RCC 7860 (cell line): Measurements from ENCODE around the gene GABRR2.

ENCODE experiments used
- DNase-seq: peaks from one replicate; pipeline ENCODE4 v3.0.0-alpha.2; 2015; ENCODE audit warnings: low spot score
- FAIRE-seq: peaks from 2 replicates; lab custom pipeline; 2012; peaks lifted over from hg19 to GRCh38; lab: Jason Lieb, UNC

GABRR2 gene

DNA sequence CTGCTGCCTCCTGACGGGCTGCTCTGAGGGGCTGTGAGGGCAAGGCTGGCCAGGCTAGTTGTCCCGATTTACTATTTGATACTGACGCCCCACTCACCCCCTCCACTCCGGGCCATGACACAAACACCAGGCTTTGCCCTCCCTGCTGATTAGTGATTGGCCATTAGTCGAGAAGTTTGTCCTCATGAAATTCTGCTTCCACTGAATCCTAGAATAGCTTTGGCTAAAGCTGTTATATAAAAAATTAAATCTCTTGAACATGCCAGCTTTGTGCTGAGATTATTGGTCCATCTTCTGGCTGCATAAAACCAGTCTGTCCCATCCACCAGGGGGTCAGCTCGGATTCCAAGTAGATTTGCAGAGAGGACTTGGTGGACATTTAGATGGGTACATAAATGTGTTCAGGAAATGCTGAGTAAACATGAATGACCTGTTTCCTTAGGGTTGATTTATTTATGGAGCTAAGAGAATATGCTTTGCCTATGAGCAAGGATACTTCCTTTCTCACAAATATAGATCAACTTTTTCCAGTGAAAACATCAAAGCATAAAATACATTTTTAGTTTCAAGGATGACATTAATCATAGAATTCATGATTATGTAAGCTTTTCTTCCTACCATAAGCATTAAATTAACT, at the start of gene GABRR2:
Gene GABRR2, minus strand, starts transcription at position 51 of the 637 bp plus-strand sequence. CDS start 134 bp downstream, outside the sequence.
- DNase-seq (no peak), FAIRE-seq (no peak)

DNA sequence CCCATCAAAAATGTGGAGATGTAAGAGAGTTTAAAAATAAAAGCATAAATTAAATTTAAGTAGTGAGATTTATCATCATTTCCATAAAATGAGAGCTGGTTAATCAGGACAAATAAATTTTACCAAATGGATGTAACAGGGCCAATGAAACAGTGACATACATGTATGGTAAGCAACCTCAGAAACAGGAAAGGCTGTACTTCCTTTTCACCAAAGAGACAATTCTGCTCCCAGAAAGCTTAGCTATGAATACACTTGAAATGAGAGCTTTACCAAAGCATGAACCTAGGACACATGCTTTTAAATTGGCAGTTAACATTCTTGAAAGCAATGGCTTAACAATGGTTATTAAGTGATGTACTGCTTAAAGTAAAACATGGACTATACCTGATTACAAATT, 49.5 kb upstream of the GABRR2 start:
- FAIRE-seq: no peak
- DNase-seq: no peak

DNA sequence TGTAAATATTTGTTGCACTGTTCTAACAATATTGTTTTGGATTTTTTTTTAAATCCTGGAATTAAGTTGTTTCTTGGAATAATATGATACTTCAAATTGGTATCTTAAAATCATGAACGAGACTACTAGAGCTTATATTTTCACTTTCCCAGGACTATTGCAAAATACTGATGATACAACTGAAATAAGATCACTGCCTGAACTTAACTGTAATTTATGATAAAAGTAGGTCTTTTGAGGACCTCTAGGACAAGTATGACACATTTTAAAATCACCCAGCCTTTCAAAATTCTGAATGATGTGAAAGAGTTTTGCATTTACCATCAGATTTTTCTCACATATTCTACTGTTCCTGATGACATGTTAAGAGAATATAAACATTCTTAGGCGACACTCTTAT, 46.1 kb upstream of the GABRR2 start:
- DNase-seq (no peak), FAIRE-seq (no peak)

DNA sequence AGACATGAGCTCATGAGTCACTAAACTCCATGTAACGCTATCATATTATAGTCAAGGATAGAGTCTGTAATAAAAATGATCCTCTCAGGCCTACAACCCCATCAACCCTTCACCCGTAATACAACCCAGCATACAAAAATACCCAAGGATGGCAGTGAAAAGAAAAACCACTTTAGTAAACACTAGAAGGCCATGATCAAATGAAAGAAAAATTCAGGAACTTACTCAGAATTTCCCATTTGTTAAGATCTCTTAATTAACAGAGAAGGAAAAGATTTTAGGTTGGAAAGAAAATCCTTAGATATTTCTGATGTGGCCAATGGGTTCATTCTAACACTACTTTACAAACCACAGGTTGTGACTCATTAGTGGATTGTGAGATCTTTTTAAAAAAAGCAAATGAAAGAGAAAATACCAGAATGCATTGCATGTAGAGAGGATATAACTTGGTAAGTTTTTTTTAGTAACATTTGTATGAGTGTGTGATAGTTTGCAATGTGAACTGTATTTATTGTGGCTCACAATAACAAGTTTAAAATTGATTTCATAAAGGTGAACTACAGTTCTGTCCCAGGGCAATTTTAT, 45.4 kb upstream of the GABRR2 start:
- DNase-seq (no peak), FAIRE-seq (peak; percentile 83)

DNA sequence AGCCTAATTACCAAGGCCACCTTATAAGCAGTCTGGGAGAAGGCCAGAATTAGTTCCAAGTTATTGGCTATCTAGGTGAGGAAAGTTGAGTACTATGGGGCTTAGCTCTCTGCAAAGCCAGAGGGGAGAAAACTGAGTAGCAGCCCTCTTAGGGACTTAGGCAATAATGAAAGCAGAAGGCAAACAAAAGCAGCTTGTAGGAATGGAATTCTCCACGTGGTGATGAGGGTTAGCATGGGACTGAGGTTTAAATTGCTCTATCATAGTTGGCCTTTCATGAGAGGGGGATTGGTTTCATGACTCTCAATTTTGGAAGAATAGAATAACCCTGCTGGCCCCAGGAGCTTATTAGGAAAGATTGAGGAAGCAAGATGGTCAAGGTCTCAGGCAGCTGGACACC, 44.5 kb upstream of the GABRR2 start:
- FAIRE-seq: no peak
- no peak for DNase-seq

DNA sequence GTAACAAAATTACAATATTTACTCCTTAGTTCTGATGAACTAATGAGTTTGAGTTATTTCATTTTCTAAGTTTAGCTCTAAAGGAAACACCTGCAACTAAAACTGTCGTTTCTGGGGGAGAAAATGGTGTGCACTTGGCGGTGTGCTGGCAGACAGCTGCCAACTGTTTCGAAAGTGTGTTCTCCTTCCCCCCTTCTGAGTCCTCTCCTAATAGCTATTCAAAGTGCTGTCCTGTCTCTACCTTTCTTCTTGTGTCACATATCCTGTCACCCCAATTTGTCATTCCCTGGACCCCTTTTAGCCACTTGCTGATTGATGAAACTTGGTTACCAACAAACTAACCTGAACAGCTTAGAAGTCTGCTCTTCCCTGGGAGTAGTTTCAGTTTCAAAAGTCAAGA, 42.3 kb upstream of the GABRR2 start:
- FAIRE-seq (no peak), DNase-seq (no peak)

DNA sequence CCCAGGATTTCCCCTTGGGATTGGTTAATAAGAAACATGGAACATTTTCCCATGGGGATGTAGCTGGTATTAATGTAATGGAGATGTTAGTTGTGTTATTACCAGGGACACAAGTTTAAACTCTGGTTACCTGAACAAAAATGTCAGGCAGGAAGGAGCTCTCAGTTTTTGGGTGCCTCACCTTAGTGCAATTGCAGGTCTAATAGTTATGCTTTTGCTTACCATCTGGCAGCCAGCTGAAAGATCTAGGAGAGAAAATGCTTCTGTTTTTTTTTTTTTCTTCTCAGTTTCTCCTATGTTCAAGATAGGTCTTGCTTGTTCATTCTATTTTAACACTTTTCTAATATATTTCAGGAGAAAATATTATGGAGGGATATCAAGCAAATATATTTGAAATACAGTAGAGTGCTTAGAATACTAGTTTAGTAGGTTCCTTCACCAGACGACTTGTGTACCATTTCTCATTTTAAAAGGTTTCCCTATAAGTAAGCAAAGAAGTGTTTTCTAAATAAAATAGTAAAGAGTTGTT, 41.6 kb upstream of the GABRR2 start:
- no peak for DNase-seq
- no peak for FAIRE-seq

DNA sequence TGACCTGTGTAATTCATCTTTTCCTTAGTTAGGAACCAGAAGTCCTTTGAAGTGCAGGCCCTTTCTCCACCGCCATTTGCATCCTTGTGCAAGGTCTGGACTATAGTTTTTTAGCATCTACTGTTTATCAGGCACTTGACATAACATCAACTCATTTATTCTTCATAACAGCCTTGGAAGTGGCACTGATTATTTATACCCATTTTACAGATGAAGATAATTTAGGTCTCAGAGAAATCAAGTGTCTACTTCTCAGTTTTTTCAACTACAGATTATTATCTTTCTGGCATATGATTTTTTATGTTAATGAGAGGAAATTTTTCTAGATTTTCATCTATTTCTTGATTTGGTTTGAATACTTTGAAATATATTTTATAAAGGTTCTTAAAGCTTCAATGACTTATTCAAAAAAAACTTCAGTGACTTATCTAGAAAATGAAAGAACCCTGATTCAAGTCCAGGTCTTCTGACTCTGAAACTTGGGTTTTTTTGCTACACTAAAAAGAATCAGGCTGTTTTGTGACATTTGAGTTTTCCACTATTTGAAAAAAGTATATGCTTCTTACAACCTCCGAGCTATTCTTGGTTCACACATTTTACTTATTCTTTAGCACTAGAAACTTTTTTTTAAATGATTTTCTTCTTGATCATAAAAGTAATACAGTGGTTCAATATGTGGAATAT, 40.6 kb upstream of the GABRR2 start:
- DNase-seq (no peak), FAIRE-seq (no peak)

DNA sequence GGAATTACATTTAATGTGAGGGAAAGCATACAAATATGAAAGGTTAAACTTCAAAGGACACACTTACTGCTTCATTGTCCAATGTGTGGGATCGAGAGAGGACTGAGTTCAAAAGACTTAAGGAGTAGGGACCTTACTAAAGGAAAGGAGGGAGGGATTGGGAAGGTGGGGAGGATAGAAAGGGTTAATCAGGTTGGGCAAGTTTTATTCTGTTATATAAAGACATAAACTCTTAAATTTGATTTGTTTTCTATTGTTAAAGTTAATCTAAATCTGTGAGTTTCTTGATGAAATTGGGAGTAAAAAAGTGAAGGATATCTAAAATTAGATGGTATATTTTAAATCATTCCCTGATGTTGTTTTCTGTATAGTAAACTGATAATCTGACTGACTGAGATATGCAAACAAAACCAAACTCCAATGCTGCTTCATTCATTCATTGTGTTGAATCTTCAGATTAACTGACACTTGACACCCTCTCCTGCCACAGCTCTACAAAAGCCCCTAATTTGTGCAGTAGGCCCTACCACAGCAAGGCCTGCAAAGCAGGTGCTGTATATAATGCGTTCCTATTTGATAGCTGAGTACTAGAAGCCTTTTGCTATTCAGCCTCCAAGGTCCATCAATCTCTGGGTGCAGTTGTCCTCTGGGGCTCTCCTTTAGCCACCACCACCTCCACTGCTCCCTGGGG, 38.7 kb upstream of the GABRR2 start:
- no peak for DNase-seq
- FAIRE-seq: no peak

DNA sequence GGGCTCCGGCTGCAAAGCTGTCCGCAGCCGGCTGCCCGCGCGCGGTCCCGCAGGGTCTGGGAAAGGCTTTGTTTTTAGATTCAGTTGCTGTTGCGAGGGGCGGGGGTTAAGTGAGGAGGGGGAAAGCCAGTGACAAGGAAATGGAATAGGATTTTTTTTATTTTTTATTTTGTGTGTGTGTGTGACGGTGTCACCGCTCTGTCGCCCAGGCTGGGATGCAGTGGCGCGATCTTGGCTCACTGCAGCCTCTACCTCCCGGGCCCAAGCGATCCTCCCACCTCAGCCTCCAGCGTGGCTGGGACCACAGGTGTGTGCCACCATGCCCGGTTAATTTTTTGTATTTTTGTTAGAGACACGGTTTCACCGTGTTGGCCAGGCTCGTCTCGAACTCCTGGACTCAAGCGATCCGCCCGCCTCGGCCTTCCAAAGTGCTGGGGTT, 38.0 kb upstream of the GABRR2 start:
- DNase-seq (no peak), FAIRE-seq (no peak)

DNA sequence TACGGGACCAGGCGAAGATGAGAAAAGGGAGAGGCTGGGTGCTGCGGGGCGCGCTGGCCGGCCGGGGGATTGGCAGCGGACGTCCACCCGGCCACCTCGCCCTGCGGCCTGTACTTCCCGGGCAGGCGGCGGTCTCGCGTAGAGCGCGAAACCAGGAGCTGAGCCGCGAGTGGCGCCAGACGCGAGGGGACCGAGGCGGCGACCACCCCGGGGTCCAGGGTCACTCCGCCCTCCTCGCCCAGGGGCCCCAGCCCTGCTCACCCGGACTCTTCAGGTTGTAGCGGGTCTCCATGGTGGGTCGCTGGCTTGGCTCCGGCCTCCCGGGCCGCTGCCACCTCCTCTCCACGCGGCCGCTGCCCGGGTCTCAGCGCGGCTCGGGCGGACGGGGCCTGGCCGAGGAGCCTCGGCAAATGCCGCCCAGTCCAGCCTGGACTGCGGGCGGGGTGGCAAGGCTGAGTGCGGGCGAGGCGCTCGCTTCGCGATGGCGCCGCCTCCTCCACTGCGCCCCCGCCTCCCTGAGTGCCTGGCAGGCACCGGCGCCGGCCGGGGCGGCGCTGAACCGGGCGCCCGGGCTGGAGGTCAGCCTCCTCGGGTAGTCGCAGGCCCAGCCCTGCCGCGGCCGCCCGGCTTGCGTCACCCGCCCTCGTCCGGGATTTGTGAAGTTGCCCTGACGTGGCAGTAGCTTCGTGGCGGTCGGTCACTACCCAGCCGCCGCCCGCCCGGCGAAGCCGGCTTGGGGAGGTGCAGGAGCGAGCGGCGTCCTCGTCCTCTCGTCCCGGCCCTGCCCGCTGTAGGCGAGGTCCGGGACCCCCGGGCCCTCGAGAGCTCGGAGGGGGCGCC, 37.4 kb upstream of the GABRR2 start, which contains the start of gene UBE2J1:
Gene UBE2J1, minus strand, starts transcription at position 445 of the 840 bp plus-strand sequence. Its CDS starts 153 bp downstream, at position 292.
- DNase-seq (peak; percentile 65), FAIRE-seq (no peak)

DNA sequence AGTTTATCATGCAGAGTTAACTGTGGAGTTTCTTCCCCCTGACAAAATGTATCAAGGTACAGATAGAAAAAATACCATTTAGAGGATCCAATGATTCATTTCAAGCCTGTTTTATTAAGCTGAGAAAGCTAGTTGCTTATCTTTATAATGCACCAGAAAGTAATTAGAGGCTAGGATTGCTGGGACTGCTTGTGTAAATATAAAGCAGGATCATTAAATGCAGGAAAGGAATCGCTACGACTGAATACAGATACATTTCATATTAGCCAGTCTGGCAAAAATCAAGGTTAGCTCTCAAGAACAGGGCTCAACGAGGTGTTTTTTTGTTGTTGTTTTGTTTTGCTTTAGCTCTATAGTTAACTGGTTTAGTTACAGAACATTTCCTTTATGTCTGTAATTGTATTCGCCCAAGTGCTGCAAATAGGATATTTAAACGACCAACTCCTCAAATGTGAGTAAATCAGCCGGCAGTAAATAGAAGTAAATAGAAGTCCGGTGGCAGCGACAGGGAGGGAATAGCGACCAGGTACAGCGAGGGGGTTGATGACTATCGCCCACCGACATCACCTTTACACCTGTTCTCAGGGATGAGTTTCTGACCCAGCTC, 36.7 kb upstream of the GABRR2 start:
- FAIRE-seq (no peak), DNase-seq (no peak)

DNA sequence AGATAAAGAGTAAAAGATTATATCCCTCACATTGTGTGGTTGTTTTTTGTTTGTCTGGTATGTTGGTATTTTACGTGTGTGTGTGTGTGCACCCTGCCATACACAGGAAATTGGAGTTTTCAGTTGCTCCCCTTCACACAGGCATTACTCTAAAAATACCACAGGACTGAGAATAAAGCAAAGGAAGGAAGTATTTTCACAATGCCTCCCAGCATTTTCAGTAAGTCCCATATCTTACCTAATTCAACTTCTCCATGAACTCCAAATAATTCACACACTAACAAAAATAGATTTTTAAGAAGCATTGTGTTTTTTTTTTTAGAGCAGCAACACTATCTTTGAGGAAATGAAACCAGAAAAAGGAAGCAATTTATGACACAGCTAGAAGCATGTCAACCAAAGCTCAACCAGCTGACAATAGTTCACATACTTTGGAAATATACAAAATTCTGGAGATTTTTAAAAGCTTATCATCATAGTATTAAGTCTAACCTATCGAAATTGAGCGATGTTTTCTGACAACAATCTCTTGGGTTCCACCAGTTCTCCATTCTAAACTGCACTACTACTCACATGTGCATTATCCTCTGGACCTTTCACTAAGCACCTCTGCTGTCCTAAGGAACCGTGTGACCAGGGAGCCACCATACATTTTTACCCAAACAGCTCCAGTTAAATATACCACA, 35.3 kb upstream of the GABRR2 start:
- no peak for FAIRE-seq

DNA sequence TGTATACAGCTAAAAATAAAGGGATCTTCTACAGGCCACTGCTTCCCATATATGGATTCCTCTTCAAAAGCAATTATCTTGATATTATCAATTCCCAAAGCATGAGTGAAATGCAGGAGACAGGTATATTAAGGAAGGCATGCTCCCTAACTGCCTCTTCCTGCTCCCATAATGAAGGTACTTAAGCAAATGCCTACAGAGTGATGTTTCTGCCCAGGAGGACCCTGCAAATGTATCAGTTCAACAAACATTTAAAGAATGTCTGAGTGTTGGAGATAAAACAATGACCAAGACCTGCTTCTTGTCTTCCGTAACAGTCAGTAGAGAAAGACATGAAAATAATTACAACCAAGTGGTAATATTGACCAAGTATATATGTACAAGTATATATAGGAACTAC, 33.3 kb upstream of the GABRR2 start:
- no peak for FAIRE-seq

More for the DNA sequence above, 35.3 kb upstream of the GABRR2 start:
- no peak for DNase-seq

DNA sequence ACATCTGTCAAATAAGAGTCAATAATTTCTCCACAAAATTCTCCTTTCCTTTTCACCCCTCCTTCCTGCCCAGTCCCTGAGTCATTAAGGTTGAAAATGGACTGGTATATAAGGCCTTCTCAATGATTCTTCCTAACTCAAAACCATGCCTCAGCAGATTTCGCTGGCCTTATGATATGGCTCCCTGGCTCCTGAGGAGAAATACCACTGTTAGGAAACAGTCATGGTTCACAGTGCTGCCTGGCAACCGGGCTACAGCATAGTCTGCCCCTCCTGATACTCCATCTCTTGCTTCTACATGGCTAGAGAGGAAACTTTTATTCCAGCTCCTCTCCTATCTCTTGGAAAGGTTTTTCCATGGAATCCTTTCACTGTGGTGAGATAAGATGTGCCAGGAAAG, 32.7 kb upstream of the GABRR2 start:
- DNase-seq: peak; percentile 29

More for the DNA sequence above, 33.3 kb upstream of the GABRR2 start:
- no peak for DNase-seq

DNA sequence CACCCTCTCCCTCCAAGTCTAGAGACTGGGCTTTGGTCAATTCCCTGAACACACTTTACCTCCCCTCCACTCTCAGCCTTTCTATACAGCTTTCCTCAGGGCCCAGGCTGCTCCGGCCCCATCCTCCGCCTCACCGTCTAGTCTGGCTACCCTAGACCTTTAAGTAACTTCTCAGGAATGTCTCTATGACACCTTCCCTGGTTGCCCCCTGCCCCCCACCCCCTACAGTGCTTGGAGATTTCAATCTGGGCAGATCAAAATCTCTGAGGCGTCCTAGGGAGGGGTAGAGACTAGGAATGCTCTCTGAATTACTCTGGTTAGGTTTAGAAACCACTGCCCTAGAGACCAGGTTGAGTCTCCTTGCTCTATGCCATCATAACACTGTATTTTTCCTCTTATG, 31.3 kb upstream of the GABRR2 start:
- peak; percentile 17 for DNase-seq
- no peak for FAIRE-seq

More for the DNA sequence above, 32.7 kb upstream of the GABRR2 start:
- no peak for FAIRE-seq

DNA sequence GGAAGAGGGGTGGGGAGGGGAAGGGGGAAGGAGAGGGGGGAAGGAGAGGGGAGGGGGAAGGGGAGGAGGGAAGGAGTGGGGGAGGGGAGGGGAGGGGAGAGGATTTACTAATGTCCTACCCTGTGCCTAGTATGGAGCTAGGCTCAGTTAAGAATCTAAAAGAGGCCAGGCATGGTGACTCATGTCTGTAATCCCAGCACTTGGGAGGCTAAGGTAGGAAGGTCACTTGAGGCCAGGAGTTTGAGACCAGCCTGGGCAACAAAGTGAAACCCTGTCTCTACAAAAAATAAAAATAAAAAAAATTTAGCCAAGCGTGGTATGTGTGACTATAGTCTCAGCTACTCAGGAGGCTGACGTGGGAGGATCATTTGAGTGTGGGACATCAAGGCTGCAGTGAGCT, 24.5 kb upstream of the GABRR2 start:
- FAIRE-seq: no peak
- peak; percentile 27 for DNase-seq

DNA sequence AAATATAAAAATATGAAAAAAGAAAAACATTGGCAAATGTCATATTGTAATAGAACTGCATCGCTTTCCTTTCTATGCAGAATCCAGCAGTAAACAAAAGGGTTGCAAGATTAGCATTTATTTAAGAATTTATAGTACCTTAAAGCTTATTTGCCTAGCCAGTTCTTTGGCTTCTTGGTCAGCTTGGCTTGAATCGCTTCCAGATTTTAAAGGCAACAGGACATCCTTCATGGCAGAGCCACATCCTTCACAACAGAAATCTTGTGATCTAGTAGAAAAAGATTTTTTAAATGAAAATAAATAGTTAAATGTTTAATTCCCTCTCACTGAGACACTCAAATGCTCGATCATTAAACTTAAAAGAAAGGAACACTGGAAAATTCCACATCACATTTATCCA, 20.1 kb upstream of the GABRR2 start:
- FAIRE-seq: no peak
- DNase-seq: no peak

DNA sequence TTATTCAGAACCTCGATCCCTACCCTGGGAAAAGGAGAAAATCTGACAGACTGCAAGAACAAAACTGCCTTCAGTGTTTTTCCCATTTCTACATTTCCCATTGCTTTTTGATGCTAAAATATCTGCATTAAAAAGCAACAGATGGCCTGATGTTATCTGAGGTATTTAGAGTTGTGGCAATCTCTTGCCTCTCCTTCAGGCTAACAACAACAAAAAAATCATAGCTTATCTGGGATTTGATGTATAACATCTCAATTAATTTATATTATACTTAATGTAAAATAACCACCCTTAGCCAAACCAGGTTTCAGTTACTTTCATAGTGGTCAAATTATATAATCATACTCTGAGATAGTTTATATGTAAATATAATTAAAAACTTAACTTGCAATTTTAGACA, 15.8 kb upstream of the GABRR2 start:
- FAIRE-seq: no peak
- no peak for DNase-seq
